ENCODE results near the gene PIK3C2B.

PIK3C2B gene

DNA sequence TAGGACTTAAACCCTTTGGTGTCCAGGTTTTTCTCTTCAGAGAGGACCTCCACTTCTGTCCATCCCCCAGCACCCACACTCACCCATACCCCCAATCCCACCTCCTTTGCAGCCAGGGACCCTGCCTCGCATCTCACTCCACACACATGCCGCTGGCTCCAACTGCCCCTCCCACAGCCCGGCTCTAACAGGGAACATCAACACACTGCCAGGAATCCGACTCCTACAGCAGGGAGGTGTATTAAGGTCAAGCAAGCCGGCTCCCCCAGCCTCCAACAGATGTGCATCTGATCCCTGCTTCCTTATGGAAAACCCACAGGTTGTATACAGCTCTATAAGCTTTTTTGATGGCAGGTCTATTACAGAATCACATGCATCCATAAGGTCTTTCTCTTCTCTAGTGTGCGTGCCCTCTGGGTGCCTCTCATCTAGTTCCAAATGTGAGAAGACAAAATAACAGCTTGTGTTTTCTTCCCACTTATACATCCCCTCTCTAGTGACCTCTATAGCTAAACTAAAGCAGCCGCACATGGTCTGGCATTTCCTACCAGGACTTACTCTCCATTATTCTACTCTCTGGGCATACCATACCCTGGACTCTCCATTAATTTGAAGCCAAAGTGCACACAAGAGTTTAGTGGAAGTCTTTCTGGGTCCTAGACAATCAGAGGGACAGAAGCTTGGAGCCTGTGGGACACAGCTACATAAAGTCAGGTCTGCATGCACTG, 16.3 kb downstream of the PIK3C2B start:
- no peak for DNase-seq (ENCODE audit: low spot score)

DNA sequence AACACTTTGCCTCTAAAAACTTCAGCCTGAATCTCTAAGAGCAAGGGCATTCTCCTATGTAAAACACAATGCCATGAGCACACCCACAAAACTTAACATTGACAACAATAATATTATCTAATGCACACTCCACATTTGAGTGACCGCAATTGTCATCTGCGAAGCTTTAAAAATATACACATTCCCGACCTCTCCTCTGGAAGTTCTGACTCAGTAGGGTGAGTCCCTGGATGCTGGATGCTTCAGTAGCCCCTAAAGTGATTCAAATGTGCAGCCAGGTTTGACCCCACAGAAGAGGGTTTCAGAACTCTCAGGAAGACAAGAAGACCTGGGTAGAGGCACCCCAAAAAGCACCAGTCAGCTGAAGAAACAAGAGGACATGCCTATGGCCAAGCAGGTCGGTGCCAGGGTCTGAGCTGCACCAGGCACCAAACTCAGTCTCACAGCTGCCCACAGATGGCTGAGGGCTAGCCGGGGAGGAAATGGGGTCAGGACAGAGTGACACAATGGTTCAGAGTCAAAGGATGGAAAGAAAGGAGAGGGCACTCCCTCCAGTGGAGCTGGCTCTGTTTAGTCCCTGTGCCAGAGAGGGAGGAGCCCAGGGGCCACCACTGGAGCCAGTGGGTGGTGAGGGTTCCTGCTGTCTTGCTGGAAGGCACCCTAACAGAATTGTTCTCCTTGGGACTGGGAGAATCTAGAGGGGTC, 17.4 kb downstream of the PIK3C2B start:
- peak; percentile 96 for DNase-seq (ENCODE audit: low spot score)

DNA sequence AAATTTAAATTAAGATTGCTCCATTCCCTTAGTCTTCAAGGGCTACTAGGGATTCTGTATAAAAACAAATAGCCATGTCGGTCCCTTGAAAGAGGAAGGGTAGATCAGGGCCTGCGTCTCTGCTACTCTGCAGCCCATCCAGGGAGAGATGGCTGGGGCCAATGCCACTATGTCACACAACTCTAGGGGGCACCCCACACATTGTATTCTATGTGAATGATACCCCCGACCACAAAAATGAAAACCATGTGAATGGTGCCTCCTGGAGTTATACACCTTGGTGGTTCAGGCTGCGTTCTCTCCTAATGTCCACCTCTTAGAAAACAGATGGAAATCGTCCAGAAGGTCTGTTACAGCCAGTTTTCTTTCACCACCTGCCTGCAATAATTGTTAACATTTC, 18.0 kb downstream of the PIK3C2B start:
- DNase-seq (ENCODE audit: low spot score), result no peak

DNA sequence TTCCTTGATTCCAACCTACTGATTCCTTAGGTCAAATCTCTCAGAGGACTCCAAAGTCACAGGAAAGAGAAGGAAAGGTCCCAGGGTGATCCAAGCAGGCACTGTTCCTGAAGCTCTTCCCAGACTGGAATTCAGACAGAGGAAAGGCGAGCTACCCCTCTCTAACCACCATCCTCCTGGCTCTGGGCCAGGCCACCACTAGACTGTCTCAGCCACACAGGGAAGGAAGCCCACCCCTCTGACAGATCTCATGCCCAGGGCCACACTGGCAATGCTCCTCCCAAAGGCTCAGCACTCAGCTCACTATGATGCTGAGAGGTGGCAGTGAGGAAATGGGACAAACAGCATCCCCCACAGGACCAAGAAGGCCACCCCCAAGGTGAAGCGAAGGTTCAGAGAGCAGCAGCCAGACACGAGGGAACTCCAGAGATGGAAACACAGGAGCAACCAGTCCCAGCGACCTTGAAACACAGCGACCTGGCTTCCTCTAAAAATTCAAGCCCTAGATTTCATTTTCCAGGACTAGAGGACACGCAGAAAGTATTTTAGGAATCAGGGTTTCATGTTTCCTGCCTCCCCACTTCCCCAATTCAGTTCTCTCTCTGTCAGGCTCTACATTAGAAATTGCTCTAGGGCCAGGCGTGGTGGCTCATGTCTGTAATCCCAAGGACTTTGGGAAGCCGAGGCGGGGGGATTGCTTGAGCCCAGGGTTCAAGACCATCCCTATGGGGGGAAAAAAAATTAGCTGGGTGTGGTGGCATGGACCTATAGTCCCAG, 18.8 kb downstream of the PIK3C2B start:
- no peak for DNase-seq (ENCODE audit: low spot score)

DNA sequence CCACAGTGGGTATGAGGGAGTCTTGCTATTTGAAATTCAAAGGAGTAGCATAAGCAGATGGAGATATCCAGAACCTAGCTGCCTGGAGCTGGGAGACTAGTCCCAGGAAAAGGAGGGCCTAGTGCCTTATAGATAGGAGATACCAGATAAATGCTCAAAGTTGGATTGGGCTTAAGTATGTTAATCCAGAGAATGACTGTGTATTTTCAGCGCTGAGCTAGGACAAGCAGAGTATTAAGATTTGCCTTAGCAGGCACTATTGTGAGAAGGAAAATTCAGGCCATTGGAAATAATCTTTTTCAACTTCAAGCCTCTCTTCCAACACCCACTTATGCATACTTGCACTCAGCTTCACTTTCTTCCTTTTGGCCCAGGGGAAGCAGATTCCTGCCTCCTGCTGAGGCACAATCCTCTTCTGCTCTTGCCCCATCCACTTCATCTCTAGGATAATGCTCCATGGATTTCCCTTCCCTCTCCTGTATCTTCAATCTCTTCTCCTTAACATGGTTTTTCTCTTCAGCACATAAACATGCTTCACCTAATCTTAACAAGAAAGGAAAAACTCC, 21.1 kb downstream of the PIK3C2B start:
- no peak for DNase-seq (ENCODE audit: low spot score)

DNA sequence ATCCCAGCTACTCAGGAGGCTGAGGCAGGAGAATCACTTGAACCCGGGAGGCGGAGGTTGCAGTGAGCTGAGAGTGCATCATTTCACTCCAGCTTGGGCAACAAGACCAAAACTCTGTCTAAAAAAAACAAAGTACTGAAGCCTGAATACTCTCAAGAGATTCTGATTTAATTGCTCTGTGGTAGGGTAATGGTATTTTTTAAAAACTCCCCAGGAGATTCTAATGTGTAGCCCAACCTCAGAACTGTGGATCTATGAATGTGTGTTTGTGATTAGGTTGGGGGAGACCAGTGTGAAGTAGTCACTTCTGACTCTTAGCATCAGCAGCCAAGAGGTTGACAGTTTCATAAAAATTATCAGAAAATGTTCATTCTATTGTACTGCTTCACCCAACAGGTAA, 21.9 kb downstream of the PIK3C2B start:
- DNase-seq (ENCODE audit: low spot score), result no peak

DNA sequence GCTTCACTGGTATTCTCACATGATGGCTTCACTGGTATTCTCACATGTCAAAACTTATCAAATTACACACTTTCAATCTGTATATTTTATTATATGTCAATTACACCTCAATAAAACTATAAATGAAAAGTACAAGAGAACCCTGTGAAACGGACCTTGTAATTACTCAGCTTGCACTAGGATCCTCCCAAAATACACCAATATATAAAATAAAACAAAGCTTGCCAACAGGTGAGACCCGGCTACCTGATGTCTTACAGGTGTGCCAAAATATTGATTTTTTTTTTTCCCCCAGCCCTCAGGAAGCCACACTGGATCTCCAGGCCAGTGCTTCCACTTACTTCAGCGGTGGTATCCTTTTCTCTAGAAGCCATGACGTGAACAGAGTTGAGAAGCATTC, 22.9 kb downstream of the PIK3C2B start:
- DNase-seq (ENCODE audit: low spot score), result no peak

DNA sequence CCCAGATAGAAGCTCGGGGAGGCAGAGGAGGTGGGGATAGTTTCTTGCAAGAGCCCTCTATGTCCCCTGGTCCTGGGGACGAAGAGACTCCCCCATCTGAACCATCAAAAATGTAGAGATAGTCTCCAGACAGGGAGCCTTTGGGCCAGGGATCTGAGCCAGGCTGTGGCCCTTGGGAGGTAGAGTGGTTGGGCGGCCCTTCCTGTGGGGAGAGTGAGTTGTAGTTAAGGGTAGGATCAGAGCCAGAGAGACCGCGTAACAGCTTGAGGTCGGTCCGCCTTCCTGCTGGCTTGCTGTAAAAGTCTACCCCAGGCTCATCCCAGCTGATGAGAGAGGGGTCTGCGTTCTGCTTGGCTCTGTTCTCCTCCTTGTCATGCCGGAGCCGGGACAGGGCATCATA, 25.3 kb downstream of the PIK3C2B start:
- DNase-seq (ENCODE audit: low spot score), result no peak

DNA sequence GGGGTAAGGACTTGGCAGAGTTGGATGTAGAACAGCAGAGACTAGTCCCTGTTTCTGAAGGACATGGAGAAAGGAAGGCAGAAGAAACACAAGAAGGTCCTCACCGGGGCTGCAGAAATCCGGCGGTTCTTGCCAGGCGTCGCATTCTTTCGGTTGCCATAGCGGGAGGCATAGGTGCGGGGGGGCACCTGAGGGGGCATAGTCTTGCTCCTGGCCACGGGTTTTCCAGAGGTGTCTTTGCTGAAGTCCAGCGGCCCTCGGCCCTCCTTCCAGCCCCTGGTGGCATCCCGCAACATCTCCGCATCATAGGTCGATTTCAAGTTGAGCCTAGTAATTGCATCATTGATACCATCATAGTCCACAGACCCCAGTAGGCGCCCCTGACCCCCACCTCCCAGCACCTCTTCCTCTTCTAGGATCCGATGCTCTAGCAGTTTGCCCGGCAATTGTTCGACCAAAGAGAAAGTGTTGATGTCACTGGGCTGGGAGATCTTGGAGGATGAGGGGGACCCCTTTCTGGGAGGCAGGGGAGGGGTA, 25.8 kb downstream of the PIK3C2B start:
- no peak for DNase-seq (ENCODE audit: low spot score)

DNA sequence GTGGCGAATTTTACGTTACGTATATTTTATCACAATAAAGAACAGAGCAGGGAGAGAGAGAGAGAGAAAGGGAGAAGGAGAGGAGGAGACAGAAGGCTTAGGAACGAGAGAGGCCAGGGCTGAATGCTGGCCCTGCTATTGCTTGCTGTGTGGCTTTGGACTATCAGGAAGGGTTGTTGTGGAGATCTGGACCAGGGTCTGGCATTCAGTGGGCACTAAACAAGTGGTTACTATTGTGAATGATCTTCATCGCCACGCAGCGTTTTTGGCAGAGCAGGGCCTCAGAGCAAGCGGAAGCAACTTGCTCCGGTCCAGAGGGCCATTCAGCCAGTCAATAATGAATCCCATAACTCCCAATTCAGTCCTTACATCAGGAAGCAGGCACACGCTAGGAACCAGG, 26.4 kb downstream of the PIK3C2B start:
- DNase-seq (ENCODE audit: low spot score), result peak; percentile 82

DNA sequence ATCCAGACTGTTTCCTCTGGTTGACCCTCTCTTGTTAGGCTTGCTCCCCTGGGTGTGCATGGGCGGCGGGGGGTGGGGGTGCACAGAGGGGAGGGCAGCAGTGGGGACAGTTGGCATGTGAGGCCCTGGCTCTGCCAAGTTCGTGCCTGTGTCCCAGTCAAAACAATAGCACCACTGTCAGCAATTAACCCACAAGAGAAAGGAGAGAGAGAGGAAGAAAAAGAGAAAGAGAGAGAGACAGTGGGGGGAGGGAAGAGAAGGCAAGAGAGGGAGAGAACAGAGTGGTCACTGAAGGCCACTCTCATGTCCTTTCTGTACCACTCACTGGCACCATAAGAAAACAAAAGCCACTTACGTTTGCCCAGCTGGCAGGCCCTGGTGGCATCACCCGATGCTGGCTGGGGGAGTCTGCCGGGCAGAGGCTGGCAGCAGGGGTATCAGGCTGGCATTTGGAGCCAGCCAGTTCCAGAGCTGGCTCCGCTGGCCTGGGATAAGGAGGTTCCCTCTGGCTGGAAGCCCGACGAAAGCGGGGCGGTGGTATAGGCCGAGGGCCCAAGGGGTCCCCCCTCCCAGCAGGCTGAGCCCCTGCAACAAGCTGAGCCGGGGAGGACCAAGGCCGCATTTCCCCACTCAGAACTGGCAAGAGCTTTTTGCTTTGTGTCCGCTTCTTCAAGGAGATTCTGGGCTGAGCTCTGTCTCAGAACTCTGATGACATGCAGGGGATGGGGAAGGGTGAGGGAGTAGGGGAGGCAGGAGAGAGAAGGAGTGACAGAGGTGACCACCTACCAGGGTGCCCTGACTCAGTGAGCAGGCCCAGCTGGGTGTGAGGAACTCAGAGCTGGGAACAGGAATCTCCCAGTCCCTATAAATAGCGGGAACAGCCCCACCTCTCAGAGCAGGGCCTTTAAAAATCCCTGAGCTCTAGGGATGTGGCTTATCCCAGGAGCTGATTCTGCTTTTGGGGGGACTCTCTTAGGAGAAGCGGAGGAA, 27.9 kb downstream of the PIK3C2B start:
- peak; percentile 98 for DNase-seq (ENCODE audit: low spot score)

DNA sequence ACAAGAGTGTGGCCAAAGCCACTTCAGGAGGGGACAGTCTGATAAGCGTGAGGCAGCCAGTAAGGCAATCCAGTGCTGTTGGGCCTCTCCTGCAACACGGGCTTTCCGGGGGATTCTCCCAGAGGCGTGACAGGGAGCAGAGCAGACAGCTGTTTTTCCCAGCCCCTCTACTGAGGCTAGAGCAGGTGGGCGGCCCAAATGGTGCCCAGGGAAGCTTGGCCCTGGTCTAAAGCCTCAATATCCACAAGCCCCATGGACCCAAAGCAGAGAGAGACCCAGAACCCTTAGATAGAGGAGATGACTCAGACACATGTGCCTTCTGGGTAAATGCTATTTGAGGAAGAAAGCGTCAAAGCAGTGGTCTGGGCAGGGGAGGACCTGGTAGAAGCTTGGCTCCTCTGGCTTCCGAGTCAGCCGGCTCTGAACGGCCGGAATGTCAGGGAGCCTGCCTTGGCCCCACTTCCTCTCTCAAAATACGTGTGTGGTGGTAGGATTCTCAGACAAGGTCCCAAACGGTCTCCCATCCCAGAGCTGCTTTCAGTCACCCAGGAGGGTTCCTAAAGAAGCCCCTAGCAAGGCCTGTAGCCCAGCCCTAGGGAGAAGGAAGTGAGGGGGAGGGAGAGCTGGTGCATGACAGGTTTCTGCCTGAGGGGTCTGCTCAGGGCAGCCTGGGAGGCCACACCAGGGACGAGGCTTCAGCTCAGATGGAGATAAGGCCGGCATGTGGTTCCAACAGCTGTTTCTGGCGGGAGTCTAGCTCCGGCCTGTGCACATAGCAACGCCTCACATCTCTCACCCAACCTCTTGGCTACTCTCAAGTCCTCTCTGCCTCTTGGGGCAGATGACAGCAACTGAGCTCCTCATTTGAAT, 28.8 kb downstream of the PIK3C2B start:
- no peak for DNase-seq (ENCODE audit: low spot score)

DNA sequence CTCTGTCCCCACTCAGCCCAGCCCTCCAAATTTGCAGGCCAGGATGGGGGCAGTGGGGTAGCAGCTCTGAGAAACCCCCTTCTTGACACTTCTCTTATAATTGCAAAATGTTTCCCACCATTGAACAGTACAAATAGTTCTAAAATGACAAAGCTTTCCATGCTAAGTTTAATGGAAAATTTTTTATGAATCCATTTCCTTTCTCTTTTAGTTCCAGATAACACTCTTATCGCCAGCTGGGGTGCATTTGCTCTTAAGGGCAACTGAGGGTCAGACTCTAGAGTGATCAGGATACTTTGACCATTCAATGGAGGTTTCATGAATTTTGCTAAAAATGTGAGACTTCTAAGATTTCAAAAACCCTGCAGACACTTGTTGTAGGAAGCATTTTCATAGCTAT, 29.9 kb downstream of the PIK3C2B start:
- DNase-seq (ENCODE audit: low spot score), result no peak

DNA sequence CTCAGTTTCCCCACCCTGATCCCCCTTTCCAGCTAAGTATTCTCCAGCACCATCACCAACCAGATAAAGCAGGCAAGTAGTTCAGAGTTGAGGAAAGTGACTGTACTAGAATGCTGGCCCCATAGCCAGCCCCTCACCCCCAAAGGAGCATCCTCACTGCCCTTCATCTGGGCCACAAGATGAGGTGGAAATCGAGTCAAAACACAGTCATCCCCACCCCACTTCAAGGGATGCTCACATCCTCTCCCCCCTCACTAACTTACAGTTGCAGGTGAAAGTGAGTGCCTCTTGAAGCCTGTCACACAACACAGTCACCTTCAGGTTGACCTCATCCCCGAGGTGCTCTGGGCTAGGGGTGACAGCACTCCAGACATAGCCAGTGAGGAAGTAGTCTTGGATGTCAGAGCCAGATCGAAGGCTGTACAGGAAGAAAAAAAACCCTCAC, 30.4 kb downstream of the PIK3C2B start:
- no peak for DNase-seq (ENCODE audit: low spot score)

DNA sequence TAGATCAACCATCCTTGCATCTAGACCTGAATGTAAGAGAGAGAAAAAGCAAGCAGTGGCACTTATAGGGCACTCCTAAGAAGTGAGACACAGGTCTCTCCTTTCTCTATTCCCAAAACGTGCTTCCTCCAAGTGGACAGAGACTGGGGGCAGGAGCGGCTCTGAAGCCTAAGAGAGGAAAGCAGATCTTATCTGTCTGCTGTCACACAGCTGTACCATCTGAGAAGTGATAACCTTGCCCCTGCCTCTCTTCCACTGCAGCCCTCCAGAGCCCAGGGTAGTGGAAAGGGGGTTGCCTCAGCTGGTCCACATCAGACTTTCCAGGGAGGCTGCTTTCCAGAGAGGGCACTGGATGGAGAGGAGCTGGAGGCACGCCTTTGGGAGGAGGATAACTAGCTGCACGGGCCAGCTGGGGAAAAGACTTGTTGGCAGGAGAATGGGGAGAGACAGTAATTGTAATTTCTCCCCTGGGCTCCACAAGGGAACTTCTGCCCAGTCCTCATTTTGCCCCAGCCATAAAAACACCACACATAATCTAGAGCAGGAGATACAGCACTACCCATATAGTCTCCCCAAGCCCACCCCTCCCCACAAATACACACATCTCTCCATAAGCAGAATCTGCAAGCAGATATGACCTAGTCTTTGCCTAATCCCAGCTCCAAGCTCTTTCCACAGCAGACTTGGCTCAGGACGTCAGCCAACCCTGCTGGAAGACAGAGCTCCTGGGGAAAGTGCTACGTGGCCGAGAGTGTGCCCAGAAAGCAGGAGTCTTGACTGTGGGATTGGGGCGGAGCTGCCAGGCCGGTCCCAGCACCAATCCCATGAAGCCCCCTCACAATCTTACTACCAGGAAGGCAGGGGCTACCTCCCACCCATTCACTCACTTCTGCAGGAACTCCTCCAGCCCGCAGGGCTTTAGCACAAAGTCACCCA, 31.2 kb downstream of the PIK3C2B start:
- DNase-seq (ENCODE audit: low spot score), result no peak

DNA sequence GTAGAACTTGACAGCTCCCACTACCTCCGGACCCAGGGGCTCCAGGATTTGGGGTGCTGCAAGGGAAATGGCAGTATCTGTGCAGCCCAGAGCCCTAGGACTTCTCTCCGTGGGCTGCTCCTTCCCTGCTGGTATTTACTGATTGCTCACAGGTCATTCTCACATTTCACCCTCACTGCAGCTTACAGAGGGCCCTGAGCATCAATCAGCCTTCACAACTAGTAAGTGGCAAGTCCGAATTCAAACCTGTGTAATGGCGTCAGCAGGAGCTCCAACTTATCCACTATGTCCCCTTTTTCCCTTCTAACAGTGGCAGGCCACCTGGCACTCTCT, 32.4 kb downstream of the PIK3C2B start:
- DNase-seq (ENCODE audit: low spot score), result no peak

DNA sequence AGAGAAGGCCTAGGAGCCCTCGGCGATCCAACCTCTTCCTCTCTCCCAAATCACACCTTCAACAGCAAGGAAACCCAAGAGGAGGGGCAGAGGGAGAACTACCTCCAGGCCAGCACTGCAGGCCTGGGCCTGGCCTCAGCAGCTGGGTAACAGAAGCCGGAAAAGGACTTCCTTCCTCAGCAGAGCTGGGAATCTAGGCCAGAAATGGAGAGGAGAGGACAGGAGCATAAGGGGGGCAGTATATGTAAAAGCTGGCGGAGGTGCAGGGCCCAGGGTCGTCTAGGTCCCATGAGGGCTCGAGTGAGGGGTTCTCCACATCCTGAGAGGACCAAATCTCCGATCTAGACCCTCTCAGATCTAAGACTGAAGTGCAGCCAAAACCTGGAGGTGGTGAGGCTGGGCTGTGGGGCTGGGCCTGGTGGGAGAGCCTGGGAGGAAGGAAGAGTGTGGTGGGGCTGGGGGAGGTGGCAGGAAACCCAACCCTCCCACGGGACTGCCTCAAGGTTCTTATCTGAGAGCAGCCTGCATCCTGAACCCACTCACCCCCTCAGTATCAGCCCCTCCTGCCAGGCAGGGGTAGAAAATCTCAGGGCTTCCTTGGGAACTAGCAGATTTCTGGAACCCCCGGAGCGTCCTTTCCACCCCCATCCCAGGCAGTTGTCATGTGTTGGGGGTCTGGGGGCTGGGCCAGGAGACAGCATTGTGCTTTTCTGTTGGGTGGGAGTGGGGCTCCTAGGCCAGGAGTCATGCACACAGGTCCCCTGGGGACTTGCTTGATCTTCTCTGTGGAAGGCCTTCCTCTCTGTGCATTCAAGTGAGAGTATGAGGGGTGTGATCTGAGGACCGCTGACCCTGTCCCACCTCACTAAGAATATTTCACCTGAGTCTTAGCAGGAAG, 33.0 kb downstream of the PIK3C2B start:
- no peak for DNase-seq (ENCODE audit: low spot score)

DNA sequence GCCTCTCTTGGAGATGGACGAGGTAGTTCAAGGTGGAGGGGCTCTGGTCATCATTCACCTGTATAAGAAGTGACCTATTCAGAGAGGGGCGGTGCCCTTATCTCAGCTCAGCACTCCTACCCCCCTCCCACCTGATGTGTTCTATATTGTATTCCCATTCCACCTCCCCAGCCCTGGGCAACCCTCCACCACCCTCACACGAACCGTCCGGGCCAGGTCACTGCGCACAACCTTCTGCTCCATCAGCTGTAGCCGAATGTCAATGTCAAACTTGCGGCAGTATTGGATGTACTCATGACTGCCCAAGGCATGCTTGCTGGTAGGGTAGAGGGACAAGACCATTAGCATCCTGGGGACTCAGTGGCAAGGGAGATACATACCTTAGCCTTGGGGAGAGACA, 34.3 kb downstream of the PIK3C2B start:
- DNase-seq (ENCODE audit: low spot score), result no peak
